ENCODE data around the gene C12orf60. TPM values are rescaled to one million over a fixed set of nuclear protein-coding genes. Genes with fewer than 3 reads are reported as not detected.

The C12orf60 gene
- total RNA-seq, 1 experiment from 2014 or later: 2.6 TPM

- Mint-ChIP-seq H3K27me3 (ENCODE audit: insufficient read depth, unreplicated experiment) (no peaks in the 10 kb centered on the region), H3K4me3 (ENCODE audit: unreplicated experiment) (no peak overlapping the region), H3K27ac (ENCODE audit: low read depth, unreplicated experiment) (no peak overlapping the region), H3K9me3 (ENCODE audit: unreplicated experiment) (no peaks in the 10 kb centered on the region), H3K4me1 (ENCODE audit: insufficient read depth, unreplicated experiment) (peaks cover 6% of the 10 kb centered on the region), H3K36me3 (ENCODE audit: insufficient read depth, unreplicated experiment) (peaks cover 30% of the 10 kb centered on the region)
- no peak for TF ChIP-seq CTCF (IDR thresholded peaks at IDR 0.05; ENCODE audit: unreplicated experiment)
- no peak for DNase-seq (ENCODE audit: unreplicated experiment)
- intact Hi-C loops (cut with micrococcal nuclease): no loop called here
- BruUV-seq (replicated peaks): no TSS peak
- POLR2A ChIA-PET: interaction anchor here (0.6 to 4.2 kb wide), 5 partner anchors 7 to 475 kb away, joined by 3 to 21 read pairs (median 5); partner anchors contain the start of genes C12orf60 and WBP11
- CTCF ChIA-PET: interaction anchor here (0.6 to 2.1 kb wide), 5 partner anchors 11 to 994 kb away, joined by 3 to 7 read pairs (median 4); a partner anchor contains a TSS
Measured at GRCh38 chr12:14781563-14781962, 21.9 kb upstream of the C12orf60 start.

DNA sequence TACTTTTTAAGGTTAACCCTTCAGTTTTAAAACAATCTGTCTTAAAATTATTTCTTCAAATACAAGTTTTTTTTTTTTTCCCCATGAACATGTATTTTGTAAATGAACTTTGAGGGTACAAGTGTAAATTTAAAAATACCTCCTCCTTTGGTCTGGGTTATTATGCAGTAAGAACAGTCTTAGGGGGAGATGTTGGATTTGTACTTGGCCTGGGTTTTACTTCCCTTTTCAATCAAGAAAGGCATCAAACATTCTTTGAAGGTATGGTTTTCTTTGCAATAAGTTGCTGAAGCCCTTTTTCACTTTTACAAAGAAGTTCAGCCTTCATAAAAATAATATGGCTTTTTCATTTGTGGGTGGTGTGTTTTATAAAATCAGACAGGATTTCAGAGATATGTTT is 20.7 kb upstream of the C12orf60 start:
- DNase-seq (ENCODE audit: unreplicated experiment): no peak
- H3K27me3 Mint-ChIP-seq (ENCODE audit: insufficient read depth, unreplicated experiment): no peaks in the 10 kb centered on the region
- peaks cover 42% of the 10 kb centered on the region for H3K36me3 Mint-ChIP-seq (ENCODE audit: insufficient read depth, unreplicated experiment)
- H3K9me3 Mint-ChIP-seq (ENCODE audit: unreplicated experiment): no peaks in the 10 kb centered on the region
- ChIA-PET CTCF (interaction anchor here (1.0 to 2.1 kb wide), 2 partner anchors 11 to 12 kb away, joined by 5 to 7 read pairs; a partner anchor contains a TSS), POLR2A (interaction anchor here (1.3 to 4.2 kb wide), 3 partner anchors 8 to 20 kb away, joined by 10 to 25 read pairs (median 21); partner anchors contain the start of genes C12orf60 and WBP11)
- TF ChIP-seq CTCF (IDR thresholded peaks at IDR 0.05; ENCODE audit: unreplicated experiment): no peak
- H3K27ac Mint-ChIP-seq (ENCODE audit: low read depth, unreplicated experiment): no peak overlapping the region
- no peak overlapping the region for H3K4me3 Mint-ChIP-seq (ENCODE audit: unreplicated experiment)
- H3K4me1 Mint-ChIP-seq (ENCODE audit: insufficient read depth, unreplicated experiment): no peaks in the 10 kb centered on the region
- BruUV-seq (replicated peaks): no TSS peak
- intact Hi-C loops (cut with micrococcal nuclease): no loop called here

DNA sequence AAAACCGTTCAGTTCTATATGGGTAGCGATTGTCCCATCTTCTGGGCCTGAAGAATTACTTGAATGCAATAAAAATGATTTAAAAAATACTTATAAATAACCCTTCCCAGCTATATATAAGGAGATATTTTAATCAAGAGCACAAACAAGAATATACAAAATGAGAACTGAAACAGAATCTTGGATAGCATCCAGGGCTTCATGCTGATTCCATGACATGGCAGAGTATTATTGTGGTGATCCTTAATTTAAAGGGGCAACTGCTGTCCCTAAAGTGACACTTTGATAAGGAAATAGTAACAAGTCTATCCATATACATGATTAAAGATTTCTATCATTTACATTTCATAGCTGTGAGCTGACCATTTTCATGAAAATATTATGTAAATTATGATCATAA is 19.0 kb upstream of the C12orf60 start:
- DNase-seq (ENCODE audit: unreplicated experiment): no peak
- no TSS peak for BruUV-seq (replicated peaks)

DNA sequence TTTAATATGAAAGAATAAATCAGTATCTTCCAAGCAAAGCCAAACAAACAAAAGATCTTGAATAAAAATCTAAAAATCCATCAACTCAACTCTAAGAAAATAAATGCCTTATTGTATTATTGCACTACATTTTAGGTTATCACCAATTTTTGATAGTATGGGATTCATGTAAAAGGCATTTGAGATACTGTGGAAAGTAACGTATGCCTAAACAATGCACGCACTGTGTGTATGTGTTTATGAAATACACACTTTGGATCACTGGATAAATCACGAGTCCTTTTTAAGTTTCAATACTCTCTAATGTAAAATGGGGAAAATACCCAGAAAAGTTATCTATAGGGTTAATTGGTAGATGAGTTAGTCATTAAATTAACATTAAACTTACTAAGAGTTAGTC is 17.9 kb upstream of the C12orf60 start:
- H3K4me1 Mint-ChIP-seq (ENCODE audit: insufficient read depth, unreplicated experiment): no peaks in the 10 kb centered on the region
- peaks cover 61% of the 10 kb centered on the region for H3K36me3 Mint-ChIP-seq (ENCODE audit: insufficient read depth, unreplicated experiment)
- H3K9me3 Mint-ChIP-seq (ENCODE audit: unreplicated experiment): no peaks in the 10 kb centered on the region
- DNase-seq (ENCODE audit: unreplicated experiment): no peak
- no peaks in the 10 kb centered on the region for H3K27me3 Mint-ChIP-seq (ENCODE audit: insufficient read depth, unreplicated experiment)
- BruUV-seq (replicated peaks): no TSS peak
- intact Hi-C loops (cut with micrococcal nuclease): no loop called here
- H3K27ac Mint-ChIP-seq (ENCODE audit: low read depth, unreplicated experiment): no peak overlapping the region
- no peak for TF ChIP-seq CTCF (IDR thresholded peaks at IDR 0.05; ENCODE audit: unreplicated experiment)
- no peak overlapping the region for H3K4me3 Mint-ChIP-seq (ENCODE audit: unreplicated experiment)
- POLR2A ChIA-PET: interaction anchor here (0.9 to 3.7 kb wide), 2 partner anchors 11 to 17 kb away, joined by 5 to 25 read pairs; a partner anchor contains a TSS
- CTCF ChIA-PET: interaction anchor here (0.5 to 1.4 kb wide), 2 partner anchors 13 to 600 kb away, joined by 3 to 6 read pairs; no protein-coding TSS in a partner anchor

More for the DNA sequence above, 19.0 kb upstream of the C12orf60 start:
- Mint-ChIP-seq H3K4me3 (ENCODE audit: unreplicated experiment) (no peak overlapping the region), H3K4me1 (ENCODE audit: insufficient read depth, unreplicated experiment) (no peaks in the 10 kb centered on the region), H3K36me3 (ENCODE audit: insufficient read depth, unreplicated experiment) (peaks cover 53% of the 10 kb centered on the region), H3K27me3 (ENCODE audit: insufficient read depth, unreplicated experiment) (no peaks in the 10 kb centered on the region), H3K27ac (ENCODE audit: low read depth, unreplicated experiment) (no peak overlapping the region), H3K9me3 (ENCODE audit: unreplicated experiment) (no peaks in the 10 kb centered on the region)
- ChIA-PET CTCF (interaction anchor here (0.7 to 1.4 kb wide), 4 partner anchors 9 to 14 kb away, joined by 3 to 6 read pairs (median 4); a partner anchor contains a TSS), POLR2A (interaction anchor here (1.3 to 3.7 kb wide), 5 partner anchors 9 to 18 kb away, joined by 5 to 25 read pairs (median 9); partner anchors contain the start of genes C12orf60 and WBP11)
- no peak for TF ChIP-seq CTCF (IDR thresholded peaks at IDR 0.05; ENCODE audit: unreplicated experiment)
- intact Hi-C loops (cut with micrococcal nuclease): no loop called here

Data from MCF 10A (cell line).